AG04450 (cell line): Measurements from ENCODE around the gene AGK. TPM values are rescaled to one million over a fixed set of nuclear protein-coding genes. Genes with fewer than 3 reads are reported as not detected.
"Not testable (repeated sequence)": the region's sequence is repeated elsewhere in the genome, so short reads cannot be mapped to it uniquely, and the experiment has no call there.

Experiments used
- CTCF ChIA-PET: fragments of 300-600, 350-600 bp; formaldehyde crosslinking; extraction: SDS; loops from one replicate; lab custom pipeline; 2022; ENCODE audit warnings: antibody characterized with exemption, inconsistent platforms; lab: Charles Lee
- POLR2A ChIA-PET: fragments of 350-600 bp; formaldehyde crosslinking; extraction: SDS; loops from one replicate; lab custom pipeline; 2021; ENCODE audit warnings: antibody characterized with exemption, inconsistent platforms; lab: Yijun Ruan, JAX
- DNase-seq: peaks from one replicate; pipeline ENCODE4 v3.0.0-alpha.2; 2011; ENCODE audit warnings: low read depth, low spot score
- H3K27ac ChIP-seq: one replicate; pipeline ENCODE4 v1.5.1; 2012; ENCODE audit warnings: low read depth, low read length, control low read depth
- H3K27me3 ChIP-seq: one replicate; pipeline ENCODE4 v1.6.0; 2012; ENCODE audit warnings: low read length; ENCODE audit not compliant: control insufficient read depth, insufficient read depth
- H3K4me3 ChIP-seq: 2 replicates; pipeline ENCODE4 v1.5.1; 2011; ENCODE audit warnings: mild to moderate bottlenecking, low read depth, low read length, control low read depth
- H3K9me3 ChIP-seq: 2 replicates; pipeline ENCODE4 v1.5.1; 2012; ENCODE audit warnings: low read length; ENCODE audit not compliant: control insufficient read depth, insufficient read depth
- CTCF ChIP-seq: IDR thresholded peaks from 2 replicates; pipeline ENCODE4 v1.5.1; 2011; ENCODE audit warnings: low read depth, low read length, control low read depth, inconsistent platforms
- polyA plus RNA-seq: library from polyadenylated mRNA; depleted of rRNA; stranded (reverse); fragments of >200 nt; gene quantifications from 2 replicates; pipeline ENCODE4 v1.2.3, GENCODE V29; 2011

AGK gene
- polyA plus RNA-seq, 1 experiment = 42.5 TPM

GRCh38 chr7:141636053-141636452 is 84.8 kb downstream of the AGK start:
- no peak for DNase-seq

GRCh38 chr7:141640239-141640840 is 89.1 kb downstream of the AGK start:
- H3K27me3 ChIP-seq = no peaks in the 10 kb centered on the region
- no peak overlapping the region for H3K27ac ChIP-seq
- ChIA-PET POLR2A (no interaction called here), CTCF (no interaction called here)
- no peak overlapping the region for H3K4me3 ChIP-seq
- TF ChIP-seq CTCF = no peak
- H3K9me3 ChIP-seq = no peaks in the 10 kb centered on the region
- no peak for DNase-seq

More at GRCh38 chr7:141636053-141636452, 84.8 kb downstream of the AGK start:
- no peak overlapping the region for H3K4me3 ChIP-seq
- ChIA-PET POLR2A (no interaction called here), CTCF (interaction anchor here (1.0 to 3.5 kb wide), 3 partner anchors 13 to 150 kb away, joined by 3 to 20 read pairs (median 9); no protein-coding TSS in a partner anchor)
- H3K9me3 ChIP-seq = no peaks in the 10 kb centered on the region
- no peaks in the 10 kb centered on the region for H3K27me3 ChIP-seq
- no peak overlapping the region for H3K27ac ChIP-seq
- no peak for TF ChIP-seq CTCF

- no peak for TF ChIP-seq CTCF
- CTCF ChIA-PET = interaction anchor here (0.7 to 3.9 kb wide), 4 partner anchors 8 to 842 kb away, joined by 3 to 20 read pairs (median 6); no protein-coding TSS in a partner anchor
- no peak for DNase-seq
- no peaks in the 10 kb centered on the region for H3K9me3 ChIP-seq
- H3K4me3 ChIP-seq = no peak overlapping the region
- H3K27ac ChIP-seq = no peak overlapping the region
- POLR2A ChIA-PET = no interaction called here
- H3K27me3 ChIP-seq = no peaks in the 10 kb centered on the region
Measured at GRCh38 chr7:141641876-141642275, 90.7 kb downstream of the AGK start.

- no peak for TF ChIP-seq CTCF
- Histone ChIP-seq H3K27ac (no peak overlapping the region), H3K27me3 (no peaks in the 10 kb centered on the region), H3K9me3 (no peaks in the 10 kb centered on the region), H3K4me3 (no peak overlapping the region)
- DNase-seq = no peak
- ChIA-PET CTCF (interaction anchor here (0.6 to 2.2 kb wide), 3 partner anchors 10 to 112 kb away, joined by 5 to 9 read pairs (median 6); no protein-coding TSS in a partner anchor), POLR2A (no interaction called here)
Measured at GRCh38 chr7:141645188-141645587, 94.0 kb downstream of the AGK start.

DNA sequence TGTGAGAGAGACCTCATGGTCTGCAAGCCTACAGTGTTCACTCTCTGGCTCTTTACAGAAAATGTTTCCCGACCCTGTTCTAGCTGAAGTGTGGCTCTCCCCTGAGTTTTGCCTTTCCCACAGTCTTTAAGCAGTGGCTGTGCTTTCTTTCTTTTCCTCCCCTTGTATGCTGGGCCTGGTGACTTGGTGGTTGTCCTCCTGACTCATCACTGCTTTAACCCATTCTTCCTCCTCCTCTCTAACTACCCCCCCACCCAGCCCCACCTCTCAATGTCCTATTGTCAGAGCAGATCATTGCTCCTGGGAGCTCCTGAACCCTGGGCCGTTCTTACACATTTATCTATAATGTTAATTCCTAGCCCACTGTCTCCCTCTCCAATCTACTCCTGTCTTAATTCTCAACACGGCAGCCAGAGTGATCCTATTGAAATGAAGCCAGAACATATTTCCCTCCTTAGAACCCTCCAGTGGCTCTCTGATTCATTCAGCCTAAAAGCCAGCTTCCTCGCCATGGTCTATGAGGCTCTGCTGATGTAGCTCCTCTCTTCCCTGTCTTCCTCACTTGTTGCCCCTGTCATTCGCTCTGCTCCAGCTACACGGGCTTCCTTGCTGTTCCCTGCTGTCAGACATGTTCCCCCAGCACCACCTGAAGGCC is 95.7 kb downstream of the AGK start:
- no peak for TF ChIP-seq CTCF
- ChIA-PET POLR2A (no interaction called here), CTCF (interaction anchor here (0.7 to 1.7 kb wide), 3 partner anchors 8 to 632 kb away, joined by 3 to 6 read pairs (median 4); partner anchors contain the start of gene MRPS33)
- Histone ChIP-seq H3K27me3 (no peaks in the 10 kb centered on the region), H3K4me3 (no peak overlapping the region), H3K9me3 (no peaks in the 10 kb centered on the region), H3K27ac (no peak overlapping the region)
- no peak for DNase-seq

GRCh38 chr7:141647701-141648100 is 96.5 kb downstream of the AGK start:
- H3K27me3 ChIP-seq, H3K9me3 ChIP-seq, DNase-seq, POLR2A ChIA-PET, CTCF ChIA-PET, H3K4me3 ChIP-seq, H3K27ac ChIP-seq: not testable (repeated sequence)
